ENCODE data around the gene ABCC11.

- TF ChIP-seq CTCF (IDR thresholded peaks at IDR 0.05; ENCODE audit: low read depth, low read length), result no peak
- no peak for TF ChIP-seq EZH2phosphoT487 (IDR thresholded peaks at IDR 0.05; ENCODE audit: low read depth)
These were observed 116.0 kb downstream of the ABCC11 start for GRCh38 chr16:48131201-48131935.

Measured in OCI-LY3 (cell line).